Left ventricle myocardium inferior (tissue), 1 donor: Measurements from ENCODE around the gene DOCK3. TPM values are rescaled to one million over a fixed set of nuclear protein-coding genes. Genes with fewer than 3 reads are reported as not detected.
"Not testable (repeated sequence)": the region's sequence is repeated elsewhere in the genome, so short reads cannot be mapped to it uniquely, and the experiment has no call there.

Experiments used
- DNase-seq: peaks from one replicate; pipeline ENCODE4 v3.0.0-alpha.2; 2020
- H3K27ac ChIP-seq: fragments of 200-600 bp; replicated peaks from 2 replicates; pipeline ENCODE4 v1.8.0; 2021
- H3K27me3 ChIP-seq: fragments of 200-600 bp; 2 replicates; pipeline ENCODE4 v1.8.0; 2021; ENCODE audit warnings: low read depth
- H3K36me3 ChIP-seq: fragments of 200-600 bp; 2 replicates; pipeline ENCODE4 v1.8.0; 2021
- H3K4me1 ChIP-seq: fragments of 200-600 bp; 2 replicates; pipeline ENCODE4 v1.8.0; 2021
- H3K4me3 ChIP-seq: fragments of 200-600 bp; 2 replicates; pipeline ENCODE4 v1.8.0; 2021; ENCODE audit warnings: mild to moderate bottlenecking, moderate library complexity
- H3K9me3 ChIP-seq: fragments of 200-600 bp; replicated peaks from 2 replicates; pipeline ENCODE4 v1.8.0; 2021
- CTCF ChIP-seq: fragments of 200-600 bp; IDR thresholded peaks from 2 replicates; pipeline ENCODE4 v1.8.0; 2021; ENCODE audit warnings: antibody characterized with exemption, mild to moderate bottlenecking, borderline replicate concordance
- intact Hi-C: fragments of 100-400 bp; cut with micrococcal nuclease; formaldehyde crosslinking; loops from one replicate; pipeline ENCODE4 v1.11.0; 2022
- total RNA-seq: library from RNA; stranded (reverse); fragmentation: NEBNext Ultra II Directional; extraction: Animal tissue kit (Norgen Biotek cat#: 25700); gene quantifications from one replicate; pipeline ENCODE4 v1.2.1, GENCODE V29; 2021
- donor health status: DM: no; HTN: yes; CAD: no; lungs with severe emphysema.

Gene DOCK3
- total RNA-seq, 1 donor from 2014 or later = 3.9 TPM

DNA sequence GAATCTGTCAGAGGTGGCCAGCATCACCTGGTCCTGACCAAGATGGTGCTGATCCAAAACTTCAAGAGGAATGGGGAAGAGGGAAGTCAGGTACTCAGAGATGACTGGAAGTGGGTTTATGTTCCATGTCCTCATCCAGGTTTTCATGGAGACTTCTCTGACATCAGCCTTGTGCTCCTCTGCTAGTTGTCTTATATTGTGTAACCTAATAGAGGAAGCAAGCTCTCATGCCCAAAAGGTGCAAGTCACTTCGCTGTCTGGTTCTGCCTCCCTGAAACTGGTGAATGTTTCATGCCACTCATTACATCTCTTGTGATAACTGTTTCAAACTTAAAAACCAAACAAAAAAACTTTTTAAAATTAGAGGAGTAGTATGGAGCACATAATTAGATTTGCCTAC lies 583.1 kb downstream of the DOCK3 start:
- Histone ChIP-seq H3K27ac (no peak overlapping the region), H3K4me1 (no peaks in the 10 kb centered on the region), H3K36me3 (peaks cover 7% of the 10 kb centered on the region), H3K27me3 (no peaks in the 10 kb centered on the region), H3K4me3 (no peak overlapping the region), H3K9me3 (no peaks in the 10 kb centered on the region)
- intact Hi-C loops = no loop called here
- TF ChIP-seq CTCF = no peak
- DNase-seq = no peak

DNA sequence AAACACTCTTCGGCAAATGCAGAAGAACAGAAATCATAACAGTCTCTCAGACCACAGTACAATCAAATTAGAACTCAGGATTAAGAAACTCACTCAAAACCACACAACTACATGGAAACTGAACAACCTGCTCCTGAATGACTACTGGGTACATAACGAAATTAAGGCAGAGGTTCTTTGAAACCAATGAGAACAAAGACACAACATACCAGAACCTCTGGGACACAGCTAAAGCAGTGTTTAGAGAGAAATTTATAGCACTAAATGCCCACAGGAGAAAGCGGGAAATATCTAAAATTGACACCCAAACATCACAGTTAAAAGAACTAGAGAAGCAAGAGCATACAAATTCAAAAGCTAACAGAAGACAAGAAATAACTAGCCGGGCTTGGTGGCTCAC lies 589.4 kb downstream of the DOCK3 start:
- intact Hi-C loops, H3K4me1 ChIP-seq, DNase-seq: not testable (repeated sequence)

GRCh38 chr3:51268132-51268531 lies 593.4 kb downstream of the DOCK3 start:
- Histone ChIP-seq H3K27me3 (no peaks in the 10 kb centered on the region), H3K36me3 (no peaks in the 10 kb centered on the region), H3K4me1 (no peaks in the 10 kb centered on the region), H3K9me3 (peaks cover 12% of the 10 kb centered on the region), H3K27ac (no peak overlapping the region), H3K4me3 (no peak overlapping the region)
- intact Hi-C loops = no loop called here
- TF ChIP-seq CTCF = no peak
- DNase-seq = no peak

More for the DNA sequence above, 589.4 kb downstream of the DOCK3 start:
- not testable (repeated sequence) for H3K27me3 ChIP-seq, H3K27ac ChIP-seq, H3K36me3 ChIP-seq, H3K4me3 ChIP-seq
- peaks cover 12% of the 10 kb centered on the region for H3K9me3 ChIP-seq

- DNase-seq = no peak
Measured at GRCh38 chr3:51269466-51269865, 594.7 kb downstream of the DOCK3 start.

GRCh38 chr3:51270559-51270958 lies 595.8 kb downstream of the DOCK3 start:
- intact Hi-C loops = no loop called here

More at GRCh38 chr3:51269466-51269865, 594.7 kb downstream of the DOCK3 start:
- H3K27me3 ChIP-seq = no peaks in the 10 kb centered on the region
- H3K36me3 ChIP-seq = no peaks in the 10 kb centered on the region
- H3K4me1 ChIP-seq = no peaks in the 10 kb centered on the region
- H3K27ac ChIP-seq = no peak overlapping the region
- H3K4me3 ChIP-seq = no peak overlapping the region
- intact Hi-C loops = no loop called here
- no peak for TF ChIP-seq CTCF
- peaks cover 12% of the 10 kb centered on the region for H3K9me3 ChIP-seq

DNA sequence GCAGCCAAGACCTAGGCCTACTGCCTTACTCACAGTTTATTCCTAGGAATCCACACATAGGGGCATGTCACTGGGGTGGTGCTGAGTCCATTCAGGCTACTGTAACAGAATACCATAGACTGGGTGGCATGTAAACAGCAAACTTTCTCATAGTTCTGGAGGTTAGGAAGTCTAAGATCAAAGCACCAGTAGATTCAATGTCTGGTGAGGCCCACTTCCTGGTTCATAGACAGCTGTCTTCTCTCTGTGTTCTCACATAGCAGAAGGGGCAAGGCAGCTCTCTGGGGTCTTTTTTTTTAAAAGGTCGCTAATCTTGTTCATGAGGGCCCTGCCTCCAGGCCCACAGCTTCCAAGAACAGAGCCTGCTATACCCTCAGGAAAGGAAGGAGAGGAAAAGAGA lies 596.4 kb downstream of the DOCK3 start:
- no peak for TF ChIP-seq CTCF
- Histone ChIP-seq H3K9me3 (peaks cover 5% of the 10 kb centered on the region), H3K4me3 (no peak overlapping the region), H3K36me3 (no peaks in the 10 kb centered on the region), H3K4me1 (no peaks in the 10 kb centered on the region), H3K27me3 (no peaks in the 10 kb centered on the region), H3K27ac (no peak overlapping the region)
- no peak for DNase-seq
- intact Hi-C loops = no loop called here

More at GRCh38 chr3:51270559-51270958, 595.8 kb downstream of the DOCK3 start:
- DNase-seq = no peak
- no peaks in the 10 kb centered on the region for H3K27me3 ChIP-seq
- no peak overlapping the region for H3K27ac ChIP-seq
- no peaks in the 10 kb centered on the region for H3K36me3 ChIP-seq
- H3K4me3 ChIP-seq = no peak overlapping the region
- no peak for TF ChIP-seq CTCF
- H3K9me3 ChIP-seq = peaks cover 11% of the 10 kb centered on the region
- no peaks in the 10 kb centered on the region for H3K4me1 ChIP-seq
